MM.1S (cell line): ENCODE data around the gene FBXO42.

Experiments
- CTCF ChIP-seq: fragments of 300-600 bp; sonication (generic); IDR thresholded peaks from 2 replicates; pipeline ENCODE4 v1.5.1; 2016; ENCODE audit warnings: antibody characterized with exemption, low read length, mixed read lengths
- EZH2 ChIP-seq: fragments of 300-600 bp; sonication (generic); optimal IDR thresholded peaks from 2 replicates; pipeline ENCODE3; 2017; ENCODE audit warnings: low read depth, mild to moderate bottlenecking, antibody characterized with exemption, low read length, mixed read lengths

DNA sequence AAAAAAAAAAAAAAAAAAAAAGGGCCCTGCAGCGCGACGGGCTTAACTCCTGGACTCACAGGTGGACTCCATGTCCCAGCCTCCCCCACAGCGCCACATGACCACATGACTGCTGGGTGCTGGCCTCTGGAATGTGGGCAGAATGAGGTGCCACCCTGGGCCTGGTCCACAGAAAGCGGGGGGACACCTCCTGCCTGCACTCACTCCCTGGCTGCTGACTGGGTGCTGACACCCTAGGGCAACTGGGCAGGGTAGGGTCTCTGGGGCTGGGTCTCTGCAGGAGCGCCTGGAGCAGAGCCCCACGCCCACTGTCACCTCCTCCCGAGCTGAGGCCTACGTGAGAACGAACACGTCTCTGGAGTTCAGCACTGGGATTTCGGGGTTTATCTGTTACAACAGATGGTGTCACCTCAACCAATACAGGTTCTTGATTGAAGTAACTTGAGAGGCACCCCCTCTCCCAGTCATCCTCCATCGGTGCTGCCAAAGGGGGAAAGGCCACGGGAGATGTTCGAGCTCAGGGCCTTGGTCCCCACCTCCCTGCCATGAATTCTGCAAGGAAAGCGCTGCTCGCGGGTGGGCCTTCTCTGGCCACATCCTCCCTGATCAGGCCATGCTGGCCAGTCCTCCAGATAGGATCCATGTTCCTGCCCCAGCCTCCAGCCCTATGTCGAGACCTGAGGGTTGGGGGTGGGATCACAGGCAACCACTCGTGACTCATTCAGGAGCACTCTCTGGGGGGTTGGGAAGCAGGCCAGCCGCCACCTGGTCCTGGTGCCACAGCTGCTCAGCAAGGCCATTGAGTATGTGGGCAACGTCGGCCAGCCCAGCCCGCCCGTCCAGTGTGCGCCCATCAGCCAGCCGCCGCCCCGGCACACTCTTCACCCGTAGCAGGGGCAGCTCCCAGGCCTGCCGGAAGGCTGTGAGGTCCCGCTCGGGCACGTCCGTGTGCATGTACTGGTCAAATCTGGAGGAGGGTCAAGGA, 120.7 kb downstream of the FBXO42 start:
- TF ChIP-seq CTCF (no peak), EZH2 (no peak)
